Frontal cortex (tissue), 4 donors: Measurements from ENCODE around the gene TRIM23. TPM values are rescaled to one million over a fixed set of nuclear protein-coding genes. Genes with fewer than 3 reads are reported as not detected.
"Not testable (repeated sequence)": the region's sequence is repeated elsewhere in the genome, so short reads cannot be mapped to it uniquely, and the experiment has no call there.

Experiments
- DNase-seq, 2 donors: peaks; one replicate each; pipeline ENCODE4 v3.0.0; 2012; ENCODE audit warnings: low spot score in 2 of 2
- FAIRE-seq: peaks from 2 replicates; lab custom pipeline; 2012; peaks lifted over from hg19 to GRCh38; lab: Jason Lieb, UNC
- total RNA-seq: library from RNA; depleted of rRNA; stranded (reverse); fragments of >200 nt; gene quantifications from one replicate; pipeline ENCODE4 v1.2.3, GENCODE V29; 2014
- donor health status: control.
- donor health status: control.
- donor health status: control.

The TRIM23 gene
- total RNA-seq, result 97.8 TPM

DNA sequence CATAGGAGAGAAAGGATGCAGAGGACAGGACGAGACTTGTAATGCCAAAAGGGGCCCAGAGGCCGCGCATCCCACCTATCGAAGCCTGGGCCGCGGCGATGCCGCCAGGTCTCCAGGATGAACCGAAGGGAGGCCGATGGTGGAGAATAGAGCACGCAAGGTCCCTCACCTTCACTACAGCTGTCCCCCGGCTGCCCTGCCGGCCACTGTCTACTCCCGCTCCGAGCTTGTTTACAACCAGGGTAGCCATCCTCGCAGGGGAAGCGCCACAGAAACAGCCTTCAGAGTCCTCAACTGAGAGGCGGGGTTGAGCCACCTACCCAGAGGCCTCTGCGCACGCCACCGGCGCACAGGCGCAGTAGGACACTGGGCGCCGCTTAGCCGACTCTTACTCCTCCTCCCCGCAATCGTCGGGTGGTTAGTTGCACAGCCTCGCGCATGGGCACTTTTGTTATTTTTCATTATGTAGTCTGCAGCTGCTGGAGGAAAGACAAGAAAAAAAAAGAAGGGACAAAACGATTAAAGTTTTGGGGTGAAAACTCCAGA is at the start of gene TRIM23:
Gene TRIM23 (minus strand): TSS at position 309 of the 546 bp plus-strand sequence. CDS start 59 bp downstream, at position 250.
- DNase-seq, result peak; percentile 56 to 70
- no peak for FAIRE-seq

DNA sequence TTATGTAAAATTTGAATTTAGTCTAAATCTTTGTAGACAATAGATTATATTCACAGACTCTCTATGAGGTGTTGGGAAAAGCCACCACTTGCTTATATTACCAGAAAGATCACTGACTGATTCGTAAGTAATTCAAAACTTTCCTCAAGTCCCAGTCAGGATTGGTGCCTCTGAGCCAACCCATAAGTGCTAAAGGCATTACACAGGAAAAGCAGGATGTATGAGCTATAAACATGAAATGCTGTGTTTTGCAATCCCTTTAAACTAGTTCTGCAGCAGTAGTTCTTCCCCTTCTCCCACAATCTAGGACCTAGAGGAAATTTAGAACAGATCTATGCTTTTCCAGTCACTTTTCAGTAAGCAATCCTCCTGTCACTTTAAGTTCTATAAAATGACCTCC is 48.7 kb upstream of the TRIM23 start:
- DNase-seq, result no peak

GRCh38 chr5:65668696-65669095 is 44.6 kb upstream of the TRIM23 start:
- FAIRE-seq (no peak), DNase-seq (no peak)

More for the DNA sequence above, 48.7 kb upstream of the TRIM23 start:
- FAIRE-seq, result no peak

DNA sequence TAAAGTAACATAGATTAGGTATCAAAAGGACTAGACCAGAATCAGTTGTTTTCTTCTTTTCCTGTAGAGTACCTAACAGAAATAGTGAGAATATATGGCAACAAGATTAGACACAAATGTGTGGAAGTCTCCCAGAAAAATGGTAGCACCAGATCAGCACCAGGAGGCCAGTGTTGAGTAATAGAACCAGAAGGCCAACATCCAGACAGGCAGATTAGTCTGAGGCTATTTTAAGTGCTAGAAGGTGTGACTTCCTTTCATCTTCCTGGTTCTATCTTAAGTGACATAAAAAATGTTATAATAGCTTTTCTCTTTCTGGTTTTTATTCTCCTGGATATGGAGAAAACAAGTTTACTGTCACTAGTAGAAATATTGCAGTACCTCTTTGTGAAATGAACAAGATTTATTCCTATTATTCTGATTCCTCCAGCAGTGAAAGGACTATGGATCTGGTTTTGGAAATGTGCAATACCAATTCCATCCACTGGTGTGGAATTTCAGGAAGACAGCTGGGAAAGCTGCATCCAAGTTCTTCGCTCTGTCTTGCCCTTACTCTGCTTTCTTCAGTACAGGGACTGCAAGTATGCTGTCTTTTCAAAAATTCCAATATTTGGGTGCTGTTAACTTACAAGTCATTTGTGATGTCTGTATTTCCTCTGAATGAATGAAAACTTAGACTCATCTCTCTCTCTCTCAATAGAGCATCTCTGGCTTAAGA is 39.8 kb upstream of the TRIM23 start:
- FAIRE-seq (no peak), DNase-seq (no peak)

- no peak for FAIRE-seq
- DNase-seq, result no peak
Measured at GRCh38 chr5:65654713-65655112, 30.6 kb upstream of the TRIM23 start.

DNA sequence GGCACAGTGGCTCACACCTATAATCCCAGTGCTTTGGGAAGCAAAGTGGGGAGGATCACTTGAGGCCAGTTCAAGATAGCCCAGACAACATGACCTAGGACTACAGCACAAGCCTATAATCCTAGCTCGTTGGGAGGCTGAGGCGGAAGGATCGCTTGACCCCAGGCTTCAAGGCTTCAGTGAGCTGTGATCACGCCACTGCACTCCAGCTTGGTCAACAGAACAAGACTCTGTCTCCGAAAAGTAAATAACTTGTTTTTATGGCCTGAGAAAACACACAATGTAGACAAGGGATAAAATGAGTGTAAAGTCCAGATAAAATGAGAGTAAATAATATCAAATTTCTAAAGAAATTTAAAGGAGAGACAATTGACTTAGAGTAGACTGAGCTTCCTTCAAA is 27.0 kb upstream of the TRIM23 start:
- no peak for FAIRE-seq
- no peak for DNase-seq

DNA sequence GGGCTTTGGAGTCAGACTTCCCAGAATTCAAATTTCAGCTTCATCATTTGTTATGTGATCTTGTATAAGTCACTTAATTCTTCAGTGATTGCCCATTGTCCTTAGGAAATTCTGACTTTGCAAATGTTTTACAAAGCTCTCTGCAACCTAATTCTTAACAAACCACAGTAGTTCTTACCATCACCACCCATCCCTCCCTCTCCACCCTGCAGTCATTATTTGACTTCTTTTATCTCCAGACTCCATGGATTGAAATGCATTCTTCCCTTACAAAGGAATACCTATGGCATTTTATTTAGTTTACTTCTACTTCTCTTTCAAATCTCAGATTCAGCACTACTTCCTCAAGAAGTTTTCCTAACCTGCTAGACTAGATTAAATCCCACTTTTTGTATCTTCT is 23.8 kb upstream of the TRIM23 start:
- FAIRE-seq, result no peak
- no peak for DNase-seq

DNA sequence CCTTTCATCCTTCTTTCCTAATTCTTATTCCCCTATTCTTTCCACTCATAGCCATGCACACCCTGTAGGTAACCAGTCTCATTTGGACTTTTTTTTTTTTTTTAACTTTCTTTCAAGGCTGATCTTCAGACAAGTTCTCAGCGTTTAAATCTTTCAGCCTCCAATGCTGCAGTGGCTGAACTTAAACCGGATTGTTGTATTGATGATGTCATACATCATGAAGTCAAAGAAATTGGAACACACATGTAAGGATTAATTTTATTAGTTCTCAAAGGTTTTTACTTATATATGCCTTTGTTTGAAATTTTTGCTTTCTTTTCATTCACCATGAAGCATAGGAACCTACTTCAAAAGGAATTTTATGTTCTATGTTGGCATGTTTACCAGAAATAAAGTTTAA is 22.8 kb upstream of the TRIM23 start:
- no peak for FAIRE-seq

DNA sequence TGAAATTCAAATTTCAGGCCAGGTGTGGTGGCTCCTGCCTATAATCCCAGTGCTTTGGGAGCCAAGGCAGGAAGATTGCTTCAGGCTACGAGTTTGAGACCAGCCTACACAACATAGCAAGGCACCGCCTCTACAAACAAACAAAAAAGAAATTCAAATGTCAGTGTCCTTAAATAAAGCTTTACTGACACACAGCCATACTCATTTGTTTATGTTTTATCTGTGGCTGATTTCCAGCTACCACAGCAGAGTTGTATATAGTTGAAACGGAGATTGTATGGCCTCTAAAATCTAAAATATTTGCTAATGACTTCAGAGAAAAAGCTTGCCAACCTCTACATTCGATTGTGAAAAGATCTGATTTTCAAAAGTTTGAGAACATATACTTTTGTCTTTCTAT is 16.1 kb upstream of the TRIM23 start:
- DNase-seq (no peak), FAIRE-seq (no peak)

More for the DNA sequence above, 22.8 kb upstream of the TRIM23 start:
- no peak for DNase-seq

DNA sequence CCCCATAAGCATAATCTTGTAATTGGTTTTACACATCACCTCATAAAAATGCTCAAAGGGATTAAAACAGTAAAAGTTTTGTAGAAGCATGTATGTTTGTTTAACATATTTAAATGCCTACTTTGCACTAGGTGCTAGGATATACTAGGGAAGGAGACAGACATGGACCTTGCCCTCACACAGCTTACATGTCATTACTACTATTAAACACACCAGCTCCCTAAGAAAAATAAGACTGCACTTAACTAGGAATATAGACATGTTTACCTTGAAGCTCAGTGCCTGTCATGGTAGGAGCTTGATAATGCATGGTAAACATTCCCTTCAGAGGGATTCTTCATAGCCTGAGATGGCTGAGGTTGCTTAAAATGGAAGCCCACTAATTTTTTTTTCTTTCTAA is 6.8 kb upstream of the TRIM23 start:
- DNase-seq (no peak), FAIRE-seq (no peak)

DNA sequence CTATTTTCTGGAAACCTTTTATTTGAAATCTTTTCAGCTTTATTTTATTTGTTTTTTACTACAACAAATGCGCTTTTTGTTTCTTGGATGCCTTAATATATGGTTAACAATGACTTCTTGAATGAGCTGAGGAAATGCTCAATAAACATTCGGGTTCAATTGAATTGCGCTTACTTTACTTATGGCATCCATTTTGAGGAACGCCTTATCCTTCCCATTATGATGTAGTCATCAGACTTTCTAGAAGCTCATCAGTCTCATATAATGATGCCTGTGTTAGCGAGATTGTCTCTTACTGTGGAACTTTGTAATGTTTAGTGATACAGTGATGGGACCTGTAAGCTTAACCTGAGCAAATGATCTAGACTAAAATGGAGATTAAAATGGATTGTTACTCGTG is 1.6 kb upstream of the TRIM23 start:
- DNase-seq (no peak), FAIRE-seq (no peak)

DNA sequence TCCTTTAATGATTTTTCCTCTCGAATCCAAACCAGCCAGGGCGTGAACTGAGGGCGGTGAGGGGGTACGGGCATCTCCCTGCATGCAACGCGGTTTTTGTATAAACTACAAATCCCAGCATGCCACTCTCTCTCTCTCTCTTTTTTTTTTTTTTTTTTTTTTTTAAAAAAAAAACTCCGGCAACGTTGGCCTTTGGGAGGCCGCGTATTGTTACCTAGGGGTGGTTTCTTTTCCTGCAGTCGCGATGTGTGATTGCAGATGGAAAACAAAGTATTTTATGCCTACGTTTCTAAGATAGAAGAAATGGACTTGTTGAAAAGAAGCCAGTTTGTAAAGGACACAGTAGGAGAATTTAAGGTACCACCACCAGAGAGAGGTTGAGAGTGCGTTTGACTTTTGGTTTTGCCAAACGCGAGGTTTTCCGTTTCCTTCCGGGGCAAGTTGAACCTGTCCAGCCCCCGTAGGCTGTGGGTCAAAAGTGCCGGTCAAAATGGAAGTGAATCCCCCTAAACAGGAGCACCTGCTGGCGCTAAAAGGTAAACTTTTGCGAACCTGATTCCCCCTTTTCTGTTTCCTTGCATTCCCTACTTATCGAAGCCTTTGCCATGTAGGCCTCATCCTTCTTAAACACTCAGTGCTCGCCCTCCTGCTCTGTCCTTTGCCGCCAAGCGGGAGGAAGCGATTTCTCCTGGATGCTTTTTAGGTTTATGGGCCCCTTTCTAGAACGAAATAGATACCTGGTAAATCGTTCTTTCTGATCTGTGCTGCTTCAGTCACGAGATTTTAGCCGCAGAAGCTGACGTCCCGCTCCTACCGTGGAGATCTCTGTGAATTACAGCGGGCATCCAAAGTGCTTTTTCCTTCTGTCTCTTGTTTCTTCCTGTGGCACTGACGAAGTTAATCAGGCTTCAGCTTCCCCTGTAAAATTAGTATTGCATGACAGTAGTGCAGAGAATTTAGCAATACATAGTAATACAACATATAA is 730 bp upstream of the TRIM23 start, which contains the start of the genes SHLD3 and TRAPPC13:
Gene SHLD3 (plus strand): TSS at position 457 of the 985 bp plus-strand sequence. CDS start 4,561 bp downstream, outside the sequence.
Gene TRAPPC13 (plus strand): TSS at position 457 of the 985 bp plus-strand sequence. CDS start 34 bp downstream, at position 491.
- FAIRE-seq (no peak), DNase-seq (peak; percentile 30 to 45)

- no peak for DNase-seq
- FAIRE-seq, result no peak
Measured at GRCh38 chr5:65623482-65623881, 651 bp downstream of the TRIM23 start.

DNA sequence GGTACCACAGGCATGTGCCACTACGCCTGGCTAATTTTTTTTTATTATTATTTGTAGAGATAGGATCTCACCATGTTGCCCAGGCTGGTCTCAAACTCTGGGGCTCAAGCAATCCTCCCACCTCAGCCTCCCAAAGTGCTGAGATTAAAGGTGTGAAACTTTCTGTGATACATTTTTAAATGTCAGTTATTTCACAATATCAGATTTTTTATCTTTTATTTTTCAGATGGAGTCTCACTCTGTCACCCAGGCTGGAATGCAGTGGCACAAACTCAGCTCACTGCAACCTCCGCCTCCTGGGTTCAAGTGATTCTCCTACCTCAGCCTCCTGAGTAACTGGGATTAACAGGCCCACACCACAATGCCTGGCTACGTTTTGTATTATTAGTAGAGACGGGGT is 2.2 kb downstream of the TRIM23 start:
- not testable (repeated sequence) for FAIRE-seq, DNase-seq

DNA sequence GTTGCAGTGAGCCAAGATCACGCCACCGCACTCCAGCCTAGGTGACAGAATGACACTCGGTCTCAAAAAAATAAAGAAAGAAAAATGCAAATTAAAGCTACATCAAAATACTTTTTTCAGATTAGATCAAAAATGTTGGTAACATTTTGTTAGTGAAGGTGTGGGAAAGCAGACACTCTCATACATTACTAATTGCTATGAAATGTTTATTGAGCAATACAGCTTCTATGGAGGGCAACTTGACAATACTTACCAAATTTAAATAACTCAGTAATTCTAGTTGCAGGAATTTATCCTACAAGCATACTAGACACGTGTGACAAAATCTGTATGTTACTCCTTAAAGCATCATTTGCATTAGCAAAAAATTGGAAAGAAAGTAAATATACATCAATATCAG is 4.1 kb downstream of the TRIM23 start:
- DNase-seq (no peak), FAIRE-seq (no peak)

DNA sequence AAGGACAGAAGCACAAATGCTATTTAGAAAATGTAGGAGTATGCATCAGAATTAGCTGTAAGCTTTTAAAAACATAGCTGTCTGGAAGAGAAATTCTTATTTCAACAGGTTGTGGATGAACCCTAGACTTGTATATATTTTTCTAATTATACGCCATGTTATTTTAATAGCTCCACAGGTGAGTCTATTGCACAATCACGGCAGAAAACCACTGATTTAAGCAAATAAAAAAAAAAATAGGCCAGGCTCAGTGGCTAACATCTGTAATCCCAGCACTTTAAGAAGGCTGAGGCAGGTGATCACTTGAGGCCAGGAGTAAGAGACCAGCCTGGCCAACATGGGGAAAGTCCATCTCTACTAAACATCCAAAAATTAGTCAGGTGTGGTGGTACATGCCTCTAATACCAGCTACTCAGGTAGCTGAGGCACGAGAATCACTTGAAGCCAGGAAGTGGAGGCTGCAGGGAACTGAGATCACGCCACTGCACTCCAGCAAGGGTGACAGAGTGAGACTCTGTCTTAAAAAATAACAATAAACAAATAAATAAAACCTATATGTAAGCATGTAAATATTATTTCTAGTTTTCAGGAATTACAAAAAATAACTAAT is 11.7 kb downstream of the TRIM23 start:
- FAIRE-seq (no peak), DNase-seq (no peak)

DNA sequence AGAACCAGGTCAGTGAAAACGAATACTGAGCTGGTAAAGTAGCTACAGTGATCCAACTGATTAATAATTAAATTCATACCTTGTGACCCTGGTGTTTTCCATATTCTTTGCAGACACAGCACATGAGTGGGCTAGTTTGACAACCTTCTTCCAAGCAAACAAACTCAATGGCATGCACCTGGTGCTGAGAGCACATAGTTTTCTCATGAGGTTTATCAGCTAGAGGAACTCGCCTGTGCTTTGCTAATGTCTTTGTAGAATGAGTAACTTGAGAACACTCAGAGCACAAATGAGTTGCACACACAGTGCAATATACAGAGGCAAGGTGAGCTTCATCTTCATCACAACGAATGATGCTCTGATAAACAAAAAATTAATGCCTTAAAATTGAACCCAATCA is 12.6 kb downstream of the TRIM23 start:
- FAIRE-seq (no peak), DNase-seq (no peak)

GRCh38 chr5:65601761-65602160 is 22.4 kb downstream of the TRIM23 start:
- FAIRE-seq, DNase-seq: not testable (repeated sequence)

DNA sequence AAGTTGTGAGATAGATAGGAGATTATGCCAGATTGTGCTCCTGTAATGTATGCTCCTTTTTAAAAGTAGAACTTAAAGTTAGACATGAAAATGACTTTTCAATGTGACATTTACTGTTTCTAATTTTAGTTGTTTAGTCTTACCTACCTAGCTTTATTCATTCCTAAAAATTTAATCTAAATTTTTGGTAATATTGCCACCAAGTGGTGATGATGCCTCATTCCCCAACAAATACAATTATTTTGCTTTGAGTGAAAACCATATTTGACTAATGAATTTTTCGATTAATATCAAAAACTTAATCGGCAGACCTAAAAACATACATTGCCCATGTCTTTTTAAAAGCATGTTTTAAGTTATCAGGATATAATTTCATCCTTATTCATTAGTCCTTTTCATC is 35.4 kb downstream of the TRIM23 start:
- DNase-seq (no peak), FAIRE-seq (peak; percentile 8)

- FAIRE-seq (no peak), DNase-seq (no peak)
Measured at GRCh38 chr5:65577141-65577540, 47.0 kb downstream of the TRIM23 start.
